Fibroblast of mammary gland (primary cell): ENCODE results near the gene PRSS1.

Experiments
- DNase-seq: peaks from one replicate; pipeline ENCODE4 v3.0.0-alpha.2; 2010; ENCODE audit warnings: low read depth
- H3K4me3 ChIP-seq: 2 replicates; pipeline ENCODE4 v1.5.1; 2011; ENCODE audit warnings: low read depth, mild to moderate bottlenecking, low read length, moderate library complexity; ENCODE audit not compliant: control insufficient read depth
- CTCF ChIP-seq: conservative IDR thresholded peaks from 2 replicates; pipeline ENCODE4 v1.5.1; 2011; ENCODE audit warnings: low read depth, low read length, inconsistent platforms; ENCODE audit not compliant: control insufficient read depth, insufficient read depth

Gene PRSS1

GRCh38 chr7:142795339-142795863 is 46.1 kb downstream of the PRSS1 start:
- H3K4me3 ChIP-seq, result no peak overlapping the region
- DNase-seq, result no peak
- no peak for TF ChIP-seq CTCF

GRCh38 chr7:142796001-142796500 is 46.8 kb downstream of the PRSS1 start:
- DNase-seq, result no peak
- TF ChIP-seq CTCF, result no peak
- H3K4me3 ChIP-seq, result no peak overlapping the region

GRCh38 chr7:142796501-142797390 is 47.5 kb downstream of the PRSS1 start:
- no peak for TF ChIP-seq CTCF
- no peak for DNase-seq
- peak overlapping the region; percentile 27 for H3K4me3 ChIP-seq

GRCh38 chr7:142797391-142798377 is 48.4 kb downstream of the PRSS1 start:
- no peak for TF ChIP-seq CTCF
- H3K4me3 ChIP-seq, result peak overlapping the region; percentile 27
- no peak for DNase-seq

GRCh38 chr7:142798451-142799436 is 49.5 kb downstream of the PRSS1 start:
- no peak overlapping the region for H3K4me3 ChIP-seq
- DNase-seq, result no peak
- no peak for TF ChIP-seq CTCF
